Body of pancreas (tissue), 4 donors: ENCODE data around the gene C1orf116.

Experiments used
- CTCF ChIP-seq, 7 experiments: fragments of 450-650 bp in 4 of 7; fragments of 200-600 bp in 3 of 7; sonication (generic) in 3 of 7; IDR thresholded peaks; one replicate each; pipeline ENCODE4 v1.5.1; 2016 to 2019; ENCODE audit warnings: antibody characterized with exemption in 7 of 7
- POLR2A ChIP-seq, 3 donors: fragments of 450-650 bp; IDR thresholded peaks; one replicate each; pipeline ENCODE4 v1.6.1; 2016; ENCODE audit warnings: antibody characterized with exemption in 3 of 3, mild to moderate bottlenecking in 2 of 3

- TF ChIP-seq POLR2A (IDR thresholded peaks at IDR 0.05) (no peak), CTCF (IDR thresholded peaks at IDR 0.05) (no peak)
Measured at GRCh38 chr1:206985162-206985749, 47.3 kb downstream of the C1orf116 start.
